NT2/D1 (cell line): ENCODE measurements around the gene PRRX2.

ENCODE experiments used
- SUZ12 ChIP-seq: IDR thresholded peaks from 2 replicates; pipeline ENCODE4 v1.6.1; 2011; ENCODE audit not compliant: insufficient read length, insufficient read depth; ENCODE audit errors: extremely low read depth
- YY1 ChIP-seq: IDR thresholded peaks from 2 replicates; pipeline ENCODE4 v1.6.1; 2011; ENCODE audit not compliant: insufficient read length, insufficient read depth
- ZNF274 ChIP-seq: IDR thresholded peaks from 2 replicates; pipeline ENCODE4 v1.6.1; 2011; ENCODE audit warnings: mild to moderate bottlenecking, low read depth, low read length

DNA sequence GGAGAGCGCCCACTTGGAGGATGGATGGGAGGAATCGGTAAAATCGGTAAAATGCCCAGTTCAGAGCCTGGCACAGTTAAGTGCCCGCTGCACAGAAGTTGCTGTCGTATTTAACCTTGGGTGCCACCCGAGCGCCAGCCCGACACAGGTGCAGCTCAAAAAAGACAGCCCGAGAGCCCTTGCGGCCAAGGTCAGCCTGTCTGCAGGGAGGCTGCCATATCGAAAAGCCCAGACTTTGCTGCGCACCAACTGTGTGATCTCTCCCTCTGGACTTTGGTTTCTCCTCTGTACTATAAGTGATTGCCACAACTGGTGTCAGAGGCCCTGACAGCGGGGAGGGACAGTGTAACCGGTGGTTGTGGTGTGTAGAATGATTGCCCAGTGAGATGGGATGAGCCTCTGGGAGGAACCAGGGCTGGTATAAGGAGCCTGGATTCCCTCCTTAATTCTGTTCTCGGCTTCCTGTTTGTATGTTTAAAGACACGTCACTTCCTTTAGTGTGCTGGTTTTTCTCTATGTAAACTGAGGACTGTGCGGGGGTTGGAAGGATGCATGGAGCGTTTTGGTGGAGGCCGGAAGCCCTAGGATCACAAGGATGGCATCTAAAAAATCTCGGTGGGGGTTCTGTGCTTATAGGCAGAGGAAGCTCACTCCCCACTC is 38.7 kb upstream of the PRRX2 start:
- TF ChIP-seq SUZ12 = no peak
- no peak for TF ChIP-seq YY1
- TF ChIP-seq ZNF274 = no peak
